ENCODE measurements around the gene LEFTY2. TPM values are rescaled to one million over a fixed set of nuclear protein-coding genes. Genes with fewer than 3 reads are reported as not detected.

LEFTY2 gene
- total and polyA plus RNA-seq, 4 donors: 0.11 to 0.52 (median 0.35) TPM

- no peak overlapping the region for H3K9ac ChIP-seq (ENCODE audit: insufficient read depth in 1 of 2, low read length in 2 of 2)
- no peaks in the 10 kb centered on the region for H3K27me3 ChIP-seq (ENCODE audit: control insufficient read depth in 3 of 3, insufficient read depth in 3 of 3, low read length in 2 of 3)
- H3K36me3 ChIP-seq (ENCODE audit: control insufficient read depth in 4 of 4, insufficient read depth in 4 of 4, low read length in 4 of 4): peaks cover 0 to 7% (median 1%) of the 10 kb centered on the region in 4 donors
- ATAC-seq (ENCODE audit: insufficient read depth, low FRiP score) (peak; percentile 93), DNase-seq (peak; percentile 70 to 77 (median 74))
- peaks cover 0 to 11% (median 0%) of the 10 kb centered on the region in 5 donors for H3K4me1 ChIP-seq (ENCODE audit: control insufficient read depth in 5 of 5, insufficient read depth in 5 of 5, low read length in 5 of 5)
- H3K27ac ChIP-seq (ENCODE audit: low read depth in 1 of 2, low read length in 1 of 2): no peak overlapping the region
- H3K4me3 ChIP-seq: no peak overlapping the region
- H3K9me3 ChIP-seq (ENCODE audit: control insufficient read depth in 4 of 4, insufficient read depth in 3 of 4, low read length in 3 of 4): no peaks in the 10 kb centered on the region
- peak; percentile 50 for TF ChIP-seq CTCF (IDR thresholded peaks at IDR 0.05; ENCODE audit: control extremely low read depth, extremely low read depth)
- 38 to 47% methylated on average over 53 of the region's 53 CpGs for WGBS, 2 donors
Observed at GRCh38 chr1:225911191-225912130, 29.6 kb downstream of the LEFTY2 start.

GRCh38 chr1:225909477-225909876 is 31.5 kb downstream of the LEFTY2 start:
- peaks cover 0 to 11% (median 0%) of the 10 kb centered on the region in 5 donors for H3K4me1 ChIP-seq (ENCODE audit: control insufficient read depth in 5 of 5, insufficient read depth in 5 of 5, low read length in 5 of 5)
- H3K9me3 ChIP-seq (ENCODE audit: control insufficient read depth in 4 of 4, insufficient read depth in 3 of 4, low read length in 3 of 4): no peaks in the 10 kb centered on the region
- DNase-seq (no peak), ATAC-seq (ENCODE audit: insufficient read depth, low FRiP score) (no peak)
- H3K27ac ChIP-seq (ENCODE audit: low read depth in 1 of 2, low read length in 1 of 2): no peak overlapping the region
- no peak overlapping the region for H3K4me3 ChIP-seq
- peaks cover 0 to 5% (median 0%) of the 10 kb centered on the region in 4 donors for H3K36me3 ChIP-seq (ENCODE audit: control insufficient read depth in 4 of 4, insufficient read depth in 4 of 4, low read length in 4 of 4)
- no peaks in the 10 kb centered on the region for H3K27me3 ChIP-seq (ENCODE audit: control insufficient read depth in 3 of 3, insufficient read depth in 3 of 3, low read length in 2 of 3)
- no peak overlapping the region for H3K9ac ChIP-seq (ENCODE audit: insufficient read depth in 1 of 2, low read length in 2 of 2)
- 96 to 100% methylated on average over 1 of the region's 1 CpG for WGBS, 2 donors
- no peak for TF ChIP-seq CTCF (IDR thresholded peaks at IDR 0.05; ENCODE audit: control extremely low read depth, extremely low read depth)

DNA sequence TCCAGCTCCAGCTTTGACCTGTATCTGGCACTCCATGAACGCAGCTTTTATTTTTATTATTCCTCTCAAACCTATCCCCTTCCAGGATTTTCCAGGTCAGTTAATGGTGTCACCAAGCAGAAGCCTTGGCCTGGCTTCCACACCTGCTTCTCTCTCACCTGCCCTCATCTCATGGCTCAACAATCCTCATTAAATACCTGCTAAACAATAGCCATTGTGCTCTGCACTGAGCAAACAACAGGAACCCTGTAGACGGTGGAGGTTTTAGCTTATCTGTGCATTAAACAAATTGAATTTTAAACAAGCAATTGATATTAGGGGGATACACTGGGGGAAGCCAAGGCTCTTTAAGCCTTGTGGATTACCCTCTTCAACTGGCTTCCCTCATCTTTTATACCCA is 32.2 kb downstream of the LEFTY2 start:
- no peak overlapping the region for H3K27ac ChIP-seq (ENCODE audit: low read depth in 1 of 2, low read length in 1 of 2)
- no peak for ATAC-seq (ENCODE audit: insufficient read depth, low FRiP score)
- 71 to 74% methylated on average over 2 of the region's 2 CpGs for WGBS, 2 donors

More for the DNA sequence above, 32.2 kb downstream of the LEFTY2 start:
- H3K4me1 ChIP-seq (ENCODE audit: control insufficient read depth in 5 of 5, insufficient read depth in 5 of 5, low read length in 5 of 5): peaks cover 0 to 11% (median 0%) of the 10 kb centered on the region in 5 donors
- H3K4me3 ChIP-seq: no peak overlapping the region
- H3K36me3 ChIP-seq (ENCODE audit: control insufficient read depth in 4 of 4, insufficient read depth in 4 of 4, low read length in 4 of 4): peaks cover 0 to 1% (median 0%) of the 10 kb centered on the region in 4 donors
- DNase-seq: no peak
- H3K27me3 ChIP-seq (ENCODE audit: control insufficient read depth in 3 of 3, insufficient read depth in 3 of 3, low read length in 2 of 3): no peaks in the 10 kb centered on the region
- no peak overlapping the region for H3K9ac ChIP-seq (ENCODE audit: insufficient read depth in 1 of 2, low read length in 2 of 2)
- no peaks in the 10 kb centered on the region for H3K9me3 ChIP-seq (ENCODE audit: control insufficient read depth in 4 of 4, insufficient read depth in 3 of 4, low read length in 3 of 4)
- no peak for TF ChIP-seq CTCF (IDR thresholded peaks at IDR 0.05; ENCODE audit: control extremely low read depth, extremely low read depth)

Data from lung (tissue), 12 donors.